GM23338 (cell line): ENCODE data around the gene NT5DC3. TPM values are rescaled to one million over a fixed set of nuclear protein-coding genes. Genes with fewer than 3 reads are reported as not detected.

Source experiments
- ATAC-seq: fragments of 200-7000 bp; cut with Tn5 transposase; 3 replicates; pipeline ENCODE4 v1.9.1; 2020
- DNase-seq: peaks from one replicate; pipeline ENCODE4 v3.0.0-alpha.2; 2015; ENCODE audit warnings: low spot score
- H2AFZ ChIP-seq: fragments of 200-600 bp; sonication (generic); 2 replicates; pipeline ENCODE4 v1.8.0; 2016; ENCODE audit warnings: antibody characterized with exemption, mild to moderate bottlenecking, moderate library complexity
- H3F3A ChIP-seq: fragments of 200-600 bp; sonication (generic); replicated peaks from 2 replicates; pipeline ENCODE4 v1.8.0; 2017; ENCODE audit warnings: antibody characterized with exemption, mixed run types, low read depth
- H3K27ac ChIP-seq: fragments of 200-600 bp; sonication (generic); 2 replicates; pipeline ENCODE4 v1.6.1; 2016; ENCODE audit warnings: low read depth
- H3K27me3 ChIP-seq: fragments of 200-600 bp; sonication (generic); 2 replicates; pipeline ENCODE4 v1.8.0; 2016; ENCODE audit warnings: mild to moderate bottlenecking, mixed run types, moderate library complexity; ENCODE audit not compliant: insufficient read depth
- H3K36me3 ChIP-seq: fragments of 200-600 bp; sonication (generic); 2 replicates; pipeline ENCODE4 v1.8.0; 2016; ENCODE audit warnings: mild to moderate bottlenecking; ENCODE audit not compliant: insufficient read depth
- H3K4me1 ChIP-seq: fragments of 200-600 bp; sonication (generic); 2 replicates; pipeline ENCODE4 v1.8.0; 2016; ENCODE audit warnings: mild to moderate bottlenecking, moderate library complexity; ENCODE audit not compliant: insufficient read depth
- H3K4me2 ChIP-seq: fragments of 200-600 bp; sonication (generic); 2 replicates; pipeline ENCODE4 v1.7.1; 2017; ENCODE audit warnings: mixed run types
- H3K4me3 ChIP-seq: fragments of 200-600 bp; sonication (generic); 2 replicates; pipeline ENCODE4 v1.6.1; 2016; ENCODE audit warnings: mixed run types
- H3K79me2 ChIP-seq: fragments of 200-600 bp; sonication (generic); replicated peaks from 2 replicates; pipeline ENCODE4 v1.8.0; 2017; ENCODE audit warnings: mild to moderate bottlenecking; ENCODE audit not compliant: insufficient read depth
- H3K9me2 ChIP-seq: fragments of 200-600 bp; sonication (generic); 2 replicates; pipeline ENCODE4 v1.8.0; 2017; ENCODE audit not compliant: insufficient read depth
- H4K20me1 ChIP-seq: fragments of 200-600 bp; sonication (generic); replicated peaks from 2 replicates; pipeline ENCODE4 v1.8.0; 2017; ENCODE audit warnings: mild to moderate bottlenecking; ENCODE audit not compliant: insufficient read depth
- H3K27ac Mint-ChIP-seq: 2 replicates; pipeline ENCODE4 v1.8.0; 2020; ENCODE audit warnings: inconsistent platforms, mild to moderate bottlenecking, moderate library complexity, mixed read lengths
- H3K27me3 Mint-ChIP-seq: 3 replicates; pipeline ENCODE4 v1.8.0; 2022; ENCODE audit warnings: low read depth, mild to moderate bottlenecking, moderate library complexity, mixed read lengths, inconsistent platforms; ENCODE audit not compliant: insufficient read depth, poor library complexity
- H3K36me3 Mint-ChIP-seq: 3 replicates; pipeline ENCODE4 v1.8.0; 2021; ENCODE audit warnings: low read depth, mild to moderate bottlenecking, inconsistent platforms, moderate library complexity, mixed read lengths
- H3K4me1 Mint-ChIP-seq: 3 replicates; pipeline ENCODE4 v1.8.0; 2020; ENCODE audit warnings: mild to moderate bottlenecking, inconsistent platforms, mixed read lengths
- H3K4me3 Mint-ChIP-seq: 3 replicates; pipeline ENCODE4 v1.8.0; 2021; ENCODE audit warnings: moderate library complexity, mild to moderate bottlenecking, inconsistent platforms, mixed read lengths
- H3K9me3 Mint-ChIP-seq: 3 replicates; pipeline ENCODE4 v1.8.0; 2020; ENCODE audit warnings: moderate library complexity, mild to moderate bottlenecking, inconsistent platforms, mixed read lengths
- CREB1 ChIP-seq: fragments of 250-450 bp; sonication (Bioruptor Pico); IDR thresholded peaks from 2 replicates; pipeline ENCODE4 v1.5.0; 2020; ENCODE audit warnings: low read depth, mild to moderate bottlenecking, moderate library complexity
- ETS1 ChIP-seq: IDR thresholded peaks from 2 replicates; pipeline ENCODE4 v1.6.1; 2016; ENCODE audit warnings: antibody characterized with exemption
- EZH2 ChIP-seq: fragments of 200-600 bp; sonication (generic); IDR thresholded peaks from one replicate; pipeline ENCODE4 v1.8.0; 2017; ENCODE audit warnings: antibody characterized with exemption, mild to moderate bottlenecking, low read depth; ENCODE audit not compliant: unreplicated experiment
- EZH2phosphoT487 ChIP-seq: fragments of 200-600 bp; sonication (generic); IDR thresholded peaks from one replicate; pipeline ENCODE4 v1.8.1; 2018; ENCODE audit warnings: antibody characterized with exemption; ENCODE audit not compliant: unreplicated experiment
- NANOG ChIP-seq: IDR thresholded peaks from 2 replicates; pipeline ENCODE4 v1.6.1; 2016; ENCODE audit warnings: antibody characterized with exemption, borderline replicate concordance
- POLR2AphosphoS5 ChIP-seq: IDR thresholded peaks from 2 replicates; pipeline ENCODE4 v1.6.1; 2016; ENCODE audit warnings: antibody characterized with exemption, low read depth
- ZNF114 ChIP-seq: fragments of 250-450 bp; sonication (Bioruptor Pico); IDR thresholded peaks from 2 replicates; pipeline ENCODE4 v1.5.0; 2020; ENCODE audit warnings: mild to moderate bottlenecking, moderate library complexity
- ZNF331 ChIP-seq: fragments of 250-450 bp; sonication (Bioruptor Pico); IDR thresholded peaks from 2 replicates; pipeline ENCODE4 v1.5.0; 2020; ENCODE audit warnings: low read depth, mild to moderate bottlenecking, moderate library complexity
- polyA plus RNA-seq: library from polyadenylated mRNA; unstranded; fragments of >200 nt; fragmentation: Nextera tagmentation; extraction: Ambion mirVana; gene quantifications from 2 replicates; pipeline ENCODE4 v1.2.1, GENCODE V29; 2016
- total RNA-seq: library from RNA; depleted of rRNA; stranded (reverse); fragments of >200 nt; shearing (Covaris generic); gene quantifications from 2 replicates; pipeline ENCODE4 v1.2.3, GENCODE V29; 2014

Gene NT5DC3
- total and polyA plus RNA-seq, 2 experiments from 2014 or later: 2.2 to 12.5 TPM

- TF ChIP-seq ETS1 (no peak), EZH2 (no peak), NANOG (no peak)
- Histone ChIP-seq H4K20me1 (no peaks in the 10 kb centered on the region), H3F3A (no peaks in the 10 kb centered on the region), H3K36me3 (no peaks in the 10 kb centered on the region), H3K27me3 (no peaks in the 10 kb centered on the region), H3K79me2 (no peaks in the 10 kb centered on the region), H3K9me2 (no peaks in the 10 kb centered on the region), H3K4me1 (no peaks in the 10 kb centered on the region), H3K4me3 (no peak overlapping the region), H2AFZ (no peak overlapping the region), H3K4me2 (no peak overlapping the region), H3K27ac (no peak overlapping the region)
- H3K27me3 Mint-ChIP-seq: no peaks in the 10 kb centered on the region
- no peak for DNase-seq
- H3K36me3 Mint-ChIP-seq: no peaks in the 10 kb centered on the region
- H3K9me3 Mint-ChIP-seq: no peaks in the 10 kb centered on the region
- no peak overlapping the region for H3K4me3 Mint-ChIP-seq
- no peak overlapping the region for H3K27ac Mint-ChIP-seq
- ATAC-seq: no peak
- H3K4me1 Mint-ChIP-seq: peaks cover 5% of the 10 kb centered on the region
Measured at GRCh38 chr12:103875666-103876065, 34.6 kb upstream of the NT5DC3 start.

- ATAC-seq: no peak
- no peak overlapping the region for H2AFZ ChIP-seq
- no peak overlapping the region for H3K27ac Mint-ChIP-seq
- no peak for DNase-seq
- no peak overlapping the region for H3K4me3 Mint-ChIP-seq
- no peaks in the 10 kb centered on the region for H3K27me3 ChIP-seq
- no peak overlapping the region for H3K27ac ChIP-seq
- H3K4me1 Mint-ChIP-seq: no peaks in the 10 kb centered on the region
- H3F3A ChIP-seq: no peaks in the 10 kb centered on the region
- H3K79me2 ChIP-seq: no peaks in the 10 kb centered on the region
- no peaks in the 10 kb centered on the region for H3K27me3 Mint-ChIP-seq
- no peaks in the 10 kb centered on the region for H3K36me3 Mint-ChIP-seq
- no peak overlapping the region for H3K4me2 ChIP-seq
- no peak overlapping the region for H3K4me3 ChIP-seq
- H3K9me3 Mint-ChIP-seq: no peaks in the 10 kb centered on the region
- no peaks in the 10 kb centered on the region for H3K36me3 ChIP-seq
- H4K20me1 ChIP-seq: no peaks in the 10 kb centered on the region
- no peak for TF ChIP-seq ZNF331 (CRISPR knock-in tag)
- no peak for TF ChIP-seq CREB1 (CRISPR knock-in tag)
- TF ChIP-seq POLR2AphosphoS5: no peak
- no peak for TF ChIP-seq NANOG
- no peaks in the 10 kb centered on the region for H3K9me2 ChIP-seq
- no peaks in the 10 kb centered on the region for H3K4me1 ChIP-seq
Measured at GRCh38 chr12:103868215-103868614, 27.2 kb upstream of the NT5DC3 start.

GRCh38 chr12:103865151-103865730 is 24.2 kb upstream of the NT5DC3 start:
- H3K4me3 ChIP-seq: no peak overlapping the region
- no peaks in the 10 kb centered on the region for H3K4me1 ChIP-seq
- H3K27me3 ChIP-seq: no peaks in the 10 kb centered on the region
- no peak overlapping the region for H3K4me2 ChIP-seq
- H3K9me2 ChIP-seq: no peaks in the 10 kb centered on the region
- H3K79me2 ChIP-seq: no peaks in the 10 kb centered on the region
- Mint-ChIP-seq H3K9me3 (no peaks in the 10 kb centered on the region), H3K36me3 (no peaks in the 10 kb centered on the region), H3K4me1 (no peaks in the 10 kb centered on the region), H3K27me3 (no peaks in the 10 kb centered on the region), H3K27ac (no peak overlapping the region), H3K4me3 (no peak overlapping the region)
- H3K36me3 ChIP-seq: no peaks in the 10 kb centered on the region
- H3F3A ChIP-seq: no peaks in the 10 kb centered on the region
- DNase-seq (no peak), ATAC-seq (no peak)
- no peaks in the 10 kb centered on the region for H4K20me1 ChIP-seq
- no peak overlapping the region for H2AFZ ChIP-seq
- TF ChIP-seq ZNF331 (CRISPR knock-in tag): no peak
- no peak for TF ChIP-seq ZNF114 (CRISPR knock-in tag)
- TF ChIP-seq EZH2phosphoT487: no peak
- no peak for TF ChIP-seq EZH2
- H3K27ac ChIP-seq: no peak overlapping the region
